ENCODE measurements around the gene NFASC.

NFASC gene

GRCh38 chr1:205064301-205064700 is 193.6 kb downstream of the NFASC start:
- DNase-seq (ENCODE audit: low spot score) = no peak

- no peak for DNase-seq (ENCODE audit: low spot score)
These were observed 194.2 kb downstream of the NFASC start for GRCh38 chr1:205064741-205065316.

GRCh38 chr1:205065666-205066065 is 195.0 kb downstream of the NFASC start:
- DNase-seq (ENCODE audit: low spot score) = no peak

GRCh38 chr1:205066141-205066818 is 195.6 kb downstream of the NFASC start:
- peak; percentile 48 for DNase-seq (ENCODE audit: low spot score)

DNA sequence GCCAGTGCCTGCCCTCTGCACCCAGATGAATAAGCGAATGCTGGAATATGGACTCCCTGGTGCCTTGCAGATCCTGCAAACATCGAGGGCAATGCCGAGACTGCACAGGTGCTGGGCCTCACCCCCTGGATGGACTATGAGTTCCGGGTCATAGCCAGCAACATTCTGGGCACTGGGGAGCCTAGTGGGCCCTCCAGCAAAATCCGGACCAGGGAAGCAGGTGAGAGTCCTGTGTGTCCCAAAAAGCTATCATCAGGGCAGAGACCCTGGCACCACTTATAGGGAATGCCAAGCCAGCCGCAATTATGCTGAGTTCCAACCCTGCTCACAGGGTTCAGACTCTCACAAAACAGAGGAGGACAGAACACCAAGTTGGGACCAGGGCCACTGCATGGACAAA is 196.4 kb downstream of the NFASC start:
- DNase-seq (ENCODE audit: low spot score) = no peak

DNA sequence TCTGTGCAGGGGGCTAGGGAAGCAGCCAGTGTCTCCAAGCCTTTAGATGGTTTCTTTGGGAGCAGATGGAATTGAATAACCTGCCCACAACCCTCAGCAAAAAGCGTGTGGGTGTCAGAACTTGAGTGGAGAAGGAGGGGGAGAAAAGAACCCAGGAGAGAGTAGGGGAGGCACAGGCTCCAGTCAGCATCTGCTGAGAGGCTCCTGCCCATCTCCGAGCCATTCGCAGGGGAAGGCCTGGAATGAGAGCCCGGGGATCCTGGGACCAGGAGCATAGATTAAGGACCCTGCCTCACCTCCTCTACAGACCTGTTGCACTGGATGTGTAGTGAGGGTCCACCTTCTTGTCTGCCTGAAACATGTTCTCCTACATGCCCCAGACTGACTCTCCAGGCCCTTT is 197.3 kb downstream of the NFASC start:
- DNase-seq (ENCODE audit: low spot score) = no peak

DNA sequence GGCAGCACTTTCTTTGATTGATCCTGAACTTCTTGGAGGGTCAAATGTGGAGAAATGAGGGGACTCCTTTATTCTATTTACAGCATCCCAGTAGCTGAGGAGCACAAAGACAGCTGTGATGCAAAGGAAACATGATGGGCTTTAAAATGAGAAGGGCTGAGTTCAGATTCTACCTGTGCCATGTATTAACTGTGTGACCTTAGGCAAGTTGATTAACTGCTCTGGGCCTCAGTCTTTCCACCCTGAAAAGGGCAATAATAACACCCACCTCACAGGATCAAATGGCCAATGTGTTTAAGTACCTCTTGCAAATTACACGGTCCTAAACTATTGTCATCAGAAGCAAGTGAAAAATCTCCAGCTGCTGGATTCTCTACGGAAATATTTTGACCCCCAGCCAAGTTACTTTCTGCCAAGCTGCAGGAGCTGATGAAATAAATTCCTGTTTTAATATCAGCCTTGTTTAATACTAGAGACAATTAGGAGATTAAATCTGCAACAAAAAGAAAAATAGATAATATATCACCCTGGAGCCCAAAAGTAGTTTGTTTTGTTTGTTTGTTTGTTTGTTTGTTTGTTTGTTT is 197.9 kb downstream of the NFASC start:
- DNase-seq (ENCODE audit: low spot score) = no peak

DNA sequence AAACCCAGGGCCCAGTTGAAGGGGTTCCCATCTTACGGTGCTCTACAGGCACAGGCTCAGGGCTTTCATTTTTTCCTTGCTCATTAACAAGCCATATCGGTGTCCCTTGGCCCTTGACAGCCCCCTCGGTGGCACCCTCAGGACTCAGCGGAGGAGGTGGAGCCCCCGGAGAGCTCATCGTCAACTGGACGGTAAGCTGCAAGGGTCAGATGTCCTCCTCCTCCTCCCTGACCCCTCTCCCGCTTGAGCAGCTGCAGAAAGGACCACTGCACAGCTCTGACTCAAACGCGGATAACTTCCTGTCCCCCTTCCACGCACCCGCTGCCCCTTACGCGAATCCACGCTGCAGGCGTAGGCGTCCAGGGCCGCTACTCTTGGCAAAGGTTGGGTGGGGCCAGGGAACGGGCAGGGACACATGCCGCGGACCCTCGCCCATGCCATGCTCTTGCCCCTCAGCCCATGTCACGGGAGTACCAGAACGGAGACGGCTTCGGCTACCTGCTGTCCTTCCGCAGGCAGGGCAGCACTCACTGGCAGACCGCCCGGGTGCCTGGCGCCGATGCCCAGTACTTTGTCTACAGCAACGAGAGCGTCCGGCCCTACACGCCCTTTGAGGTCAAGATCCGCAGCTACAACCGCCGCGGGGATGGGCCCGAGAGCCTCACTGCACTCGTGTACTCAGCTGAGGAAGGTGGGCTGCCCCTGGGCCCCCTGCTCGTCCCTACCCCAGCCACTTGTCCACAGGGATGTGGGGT is 198.9 kb downstream of the NFASC start:
- DNase-seq (ENCODE audit: low spot score) = no peak

- no peak for DNase-seq (ENCODE audit: low spot score)
These were observed 200.4 kb downstream of the NFASC start for GRCh38 chr1:205071028-205071409.

DNA sequence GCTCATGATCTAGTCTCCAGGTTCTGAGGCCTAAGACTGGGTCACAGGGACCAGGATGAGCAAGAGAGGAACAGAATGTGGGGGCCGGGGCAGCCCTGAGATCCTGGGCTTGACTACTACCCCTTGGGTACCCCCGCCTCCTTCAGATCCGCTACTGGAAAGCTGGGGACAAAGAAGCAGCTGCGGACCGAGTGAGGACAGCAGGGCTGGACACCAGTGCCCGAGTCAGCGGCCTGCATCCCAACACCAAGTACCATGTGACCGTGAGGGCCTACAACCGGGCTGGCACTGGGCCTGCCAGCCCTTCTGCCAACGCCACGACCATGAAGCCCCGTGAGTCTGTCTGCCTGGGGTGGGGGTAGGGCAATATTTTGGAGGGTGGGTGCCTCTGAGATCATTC is 201.1 kb downstream of the NFASC start:
- no peak for DNase-seq (ENCODE audit: low spot score)

- DNase-seq (ENCODE audit: low spot score) = no peak
These were observed 201.6 kb downstream of the NFASC start for GRCh38 chr1:205072286-205072685.

All from COLO829 (cell line).